ENCODE measurements around the gene VRK1.

- TF ChIP-seq, protein P1, sequence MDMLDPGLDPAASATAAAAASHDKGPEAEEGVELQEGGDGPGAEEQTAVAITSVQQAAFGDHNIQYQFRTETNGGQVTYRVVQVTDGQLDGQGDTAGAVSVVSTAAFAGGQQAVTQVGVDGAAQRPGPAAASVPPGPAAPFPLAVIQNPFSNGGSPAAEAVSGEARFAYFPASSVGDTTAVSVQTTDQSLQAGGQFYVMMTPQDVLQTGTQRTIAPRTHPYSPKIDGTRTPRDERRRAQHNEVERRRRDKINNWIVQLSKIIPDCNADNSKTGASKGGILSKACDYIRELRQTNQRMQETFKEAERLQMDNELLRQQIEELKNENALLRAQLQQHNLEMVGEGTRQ (IDR thresholded peaks at IDR 0.05; ENCODE audit: borderline replicate concordance, low read depth, low read length) = no peak
- TF ChIP-seq CTCF (IDR thresholded peaks at IDR 0.05 in 2 of 3, conservative IDR thresholded peaks at IDR 0.05 in 1 of 3; ENCODE audit: control insufficient read depth in 2 of 3, extremely low read depth in 1 of 3, insufficient read depth in 1 of 3, low read depth in 3 of 3, low read length in 3 of 3) (no peak), ESRRA (IDR thresholded peaks at IDR 0.05; ENCODE audit: low read length) (no peak), ZNF24 (IDR thresholded peaks at IDR 0.05) (no peak), SIX5 (IDR thresholded peaks at IDR 0.05; ENCODE audit: low read depth, low read length, severe bottlenecking) (no peak), MYC (IDR thresholded peaks at IDR 0.05; ENCODE audit: insufficient read depth, insufficient read length, insufficient replicate concordance, low read length, severe bottlenecking) (no peak), CEBPB (IDR thresholded peaks at IDR 0.05; ENCODE audit: borderline replicate concordance in 1 of 2, low read depth in 2 of 2, low read length in 2 of 2) (no peak), TBL1XR1 (IDR thresholded peaks at IDR 0.05; ENCODE audit: low read depth, low read length) (no peak), ZSCAN29 (IDR thresholded peaks at IDR 0.05) (no peak), POLR2AphosphoS5 (IDR thresholded peaks at IDR 0.05; ENCODE audit: low read length) (no peak), MEF2A (IDR thresholded peaks at IDR 0.05; ENCODE audit: insufficient read depth, low read depth, low read length) (no peak)
Observed at GRCh38 chr14:96803958-96804357, 6.8 kb downstream of the VRK1 start.

All from GM12878 (cell line).